Ureter (tissue), 1 donor: ENCODE measurements around the gene GIGYF2. TPM values are rescaled to one million over a fixed set of nuclear protein-coding genes. Genes with fewer than 3 reads are reported as not detected.
"Not testable (repeated sequence)": the region's sequence is repeated elsewhere in the genome, so short reads cannot be mapped to it uniquely, and the experiment has no call there.

Experiments
- DNase-seq: peaks from one replicate; pipeline ENCODE4 v3.0.0-alpha.2; 2020; ENCODE audit warnings: low spot score
- total RNA-seq: library from RNA; stranded (reverse); gene quantifications from one replicate; pipeline ENCODE4 v1.2.4, GENCODE V29; 2023
- donor health status: DM: yes; HTN: yes; CAD: no.

The GIGYF2 gene
- total RNA-seq, 1 donor from 2014 or later = 100 TPM

- no peak for DNase-seq
Observed at GRCh38 chr2:232689152-232689910, 7.8 kb upstream of the GIGYF2 start.

GRCh38 chr2:232691117-232691516 is 6.0 kb upstream of the GIGYF2 start:
- not testable (repeated sequence) for DNase-seq

GRCh38 chr2:232693344-232693743 is 3.8 kb upstream of the GIGYF2 start:
- no peak for DNase-seq

GRCh38 chr2:232696609-232697058 is 497 bp upstream of the GIGYF2 start:
- no peak for DNase-seq

GRCh38 chr2:232697807-232698110 is 628 bp downstream of the GIGYF2 start:
- no peak for DNase-seq

- no peak for DNase-seq
Observed at GRCh38 chr2:232698556-232699091, 1.5 kb downstream of the GIGYF2 start.

GRCh38 chr2:232699110-232699509 is 2.0 kb downstream of the GIGYF2 start:
- no peak for DNase-seq

GRCh38 chr2:232700154-232700553 is 3.0 kb downstream of the GIGYF2 start:
- no peak for DNase-seq

- DNase-seq = no peak
Observed at GRCh38 chr2:232707076-232707475, 9.9 kb downstream of the GIGYF2 start.

GRCh38 chr2:232713505-232713904 is 16.4 kb downstream of the GIGYF2 start:
- no peak for DNase-seq

GRCh38 chr2:232714969-232715368 is 17.8 kb downstream of the GIGYF2 start:
- DNase-seq = no peak

GRCh38 chr2:232720056-232720455 is 22.9 kb downstream of the GIGYF2 start:
- not testable (repeated sequence) for DNase-seq

- no peak for DNase-seq
Observed at GRCh38 chr2:232721261-232721660, 24.1 kb downstream of the GIGYF2 start.

GRCh38 chr2:232721882-232722281 is 24.8 kb downstream of the GIGYF2 start:
- DNase-seq = no peak

GRCh38 chr2:232723027-232723426 is 25.9 kb downstream of the GIGYF2 start:
- no peak for DNase-seq

GRCh38 chr2:232728785-232729184 is 31.7 kb downstream of the GIGYF2 start:
- no peak for DNase-seq

- DNase-seq = no peak
Observed at GRCh38 chr2:232731470-232731869, 34.3 kb downstream of the GIGYF2 start.

- DNase-seq = no peak
Observed at GRCh38 chr2:232741294-232741693, 44.2 kb downstream of the GIGYF2 start.

- no peak for DNase-seq
Observed at GRCh38 chr2:232741972-232742371, 44.8 kb downstream of the GIGYF2 start.

- no peak for DNase-seq
Observed at GRCh38 chr2:232744963-232745362, 47.8 kb downstream of the GIGYF2 start.

- DNase-seq = no peak
Observed at GRCh38 chr2:232748038-232748437, 50.9 kb downstream of the GIGYF2 start.

GRCh38 chr2:232749331-232749730 is 52.2 kb downstream of the GIGYF2 start:
- no peak for DNase-seq

GRCh38 chr2:232750135-232750671 is 53.1 kb downstream of the GIGYF2 start:
- no peak for DNase-seq
